BE2C (cell line): ENCODE measurements around the gene IRAK3.

Experiments used
- DNase-seq: peaks from one replicate; pipeline ENCODE4 v3.0.0-alpha.2; 2020
- H3K27me3 ChIP-seq: fragments of 250-450 bp; sonication (Bioruptor Pico); 2 replicates; pipeline ENCODE4 v1.5.1; 2020; ENCODE audit warnings: mild to moderate bottlenecking
- H3K36me3 ChIP-seq: fragments of 250-450 bp; sonication (Bioruptor Pico); 2 replicates; pipeline ENCODE4 v1.5.1; 2020; ENCODE audit warnings: mild to moderate bottlenecking
- H3K4me1 ChIP-seq: fragments of 250-450 bp; sonication (Bioruptor Pico); 2 replicates; pipeline ENCODE4 v1.5.1; 2020
- H3K4me3 ChIP-seq: 2 replicates; pipeline ENCODE4 v1.5.1; 2011; ENCODE audit warnings: low read depth, low read length
- H3K9me3 ChIP-seq: fragments of 250-450 bp; sonication (Bioruptor Pico); 2 replicates; pipeline ENCODE4 v1.5.1; 2020
- TF ChIP-seq, protein P1 (sequence below): IDR thresholded peaks from 2 replicates; pipeline ENCODE4 v1.5.1; 2012; ENCODE audit warnings: mild to moderate bottlenecking, low read depth, low read length

The IRAK3 gene

DNA sequence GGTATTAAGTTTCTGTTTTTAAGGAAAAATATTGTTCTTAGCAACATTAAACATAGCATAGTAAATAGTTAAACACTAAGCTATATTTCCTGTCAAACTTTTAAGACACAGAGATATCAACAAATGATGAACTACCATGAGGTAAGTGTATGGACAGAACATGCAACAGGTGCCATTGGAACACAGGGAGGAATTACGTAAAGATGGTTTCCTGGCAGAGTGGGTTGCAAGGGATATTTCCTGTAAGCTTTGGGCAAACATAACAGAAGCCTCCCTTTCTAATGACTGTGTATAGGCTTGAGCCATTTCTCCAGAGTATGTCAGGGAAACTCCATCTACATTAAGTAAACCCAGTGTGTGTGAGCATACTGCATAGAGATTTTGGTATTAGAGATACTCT, 81.6 kb downstream of the IRAK3 start:
- TF ChIP-seq, protein P1, sequence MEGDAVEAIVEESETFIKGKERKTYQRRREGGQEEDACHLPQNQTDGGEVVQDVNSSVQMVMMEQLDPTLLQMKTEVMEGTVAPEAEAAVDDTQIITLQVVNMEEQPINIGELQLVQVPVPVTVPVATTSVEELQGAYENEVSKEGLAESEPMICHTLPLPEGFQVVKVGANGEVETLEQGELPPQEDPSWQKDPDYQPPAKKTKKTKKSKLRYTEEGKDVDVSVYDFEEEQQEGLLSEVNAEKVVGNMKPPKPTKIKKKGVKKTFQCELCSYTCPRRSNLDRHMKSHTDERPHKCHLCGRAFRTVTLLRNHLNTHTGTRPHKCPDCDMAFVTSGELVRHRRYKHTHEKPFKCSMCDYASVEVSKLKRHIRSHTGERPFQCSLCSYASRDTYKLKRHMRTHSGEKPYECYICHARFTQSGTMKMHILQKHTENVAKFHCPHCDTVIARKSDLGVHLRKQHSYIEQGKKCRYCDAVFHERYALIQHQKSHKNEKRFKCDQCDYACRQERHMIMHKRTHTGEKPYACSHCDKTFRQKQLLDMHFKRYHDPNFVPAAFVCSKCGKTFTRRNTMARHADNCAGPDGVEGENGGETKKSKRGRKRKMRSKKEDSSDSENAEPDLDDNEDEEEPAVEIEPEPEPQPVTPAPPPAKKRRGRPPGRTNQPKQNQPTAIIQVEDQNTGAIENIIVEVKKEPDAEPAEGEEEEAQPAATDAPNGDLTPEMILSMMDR = no peak
- no peaks in the 10 kb centered on the region for H3K36me3 ChIP-seq
- H3K27me3 ChIP-seq = no peaks in the 10 kb centered on the region
- no peak overlapping the region for H3K4me3 ChIP-seq
- H3K4me1 ChIP-seq = no peaks in the 10 kb centered on the region
- H3K9me3 ChIP-seq = no peaks in the 10 kb centered on the region
- DNase-seq = no peak

DNA sequence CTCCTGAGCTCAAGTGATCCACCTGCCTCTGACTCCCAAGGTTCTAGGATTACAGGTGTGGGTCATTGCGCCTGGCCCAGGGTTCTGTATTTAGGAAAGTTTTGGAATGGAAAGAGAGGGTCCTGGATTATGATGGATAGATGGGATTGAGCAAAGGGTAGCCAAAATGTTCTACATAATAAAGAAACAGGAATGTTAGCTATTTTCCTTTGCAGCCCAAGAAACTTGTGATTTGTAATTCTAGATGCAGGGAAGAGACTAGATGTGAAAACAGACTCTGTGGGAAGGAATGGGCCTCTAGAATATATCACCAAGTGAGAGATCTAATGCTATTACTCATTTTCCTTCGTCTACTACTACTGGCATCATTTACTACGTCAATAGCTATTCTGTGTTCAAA, 83.6 kb downstream of the IRAK3 start:
- TF ChIP-seq, protein P1 = no peak
- no peak for DNase-seq
- no peaks in the 10 kb centered on the region for H3K4me1 ChIP-seq
- H3K36me3 ChIP-seq = no peaks in the 10 kb centered on the region
- H3K27me3 ChIP-seq = no peaks in the 10 kb centered on the region
- H3K4me3 ChIP-seq = no peak overlapping the region
- H3K9me3 ChIP-seq = no peaks in the 10 kb centered on the region

DNA sequence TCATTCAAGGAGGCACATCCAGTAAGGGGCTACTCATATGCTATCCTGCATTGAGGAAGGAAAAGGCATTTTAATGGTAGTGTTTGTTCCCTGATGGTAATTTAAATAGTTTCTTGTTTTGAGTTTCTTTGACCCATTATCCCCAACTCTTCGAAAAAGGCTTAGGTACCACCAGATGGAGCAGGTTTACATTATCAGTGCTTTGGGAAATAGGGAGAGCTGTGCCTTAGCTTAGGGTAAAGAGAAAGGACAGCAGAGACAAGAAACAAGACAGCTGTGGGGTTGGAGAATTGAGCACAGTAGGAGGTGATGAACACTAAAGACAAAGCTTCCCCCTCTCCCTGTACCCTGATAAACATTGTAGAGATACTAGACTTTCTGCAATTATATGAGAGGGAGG, 84.1 kb downstream of the IRAK3 start:
- Histone ChIP-seq H3K36me3 (no peaks in the 10 kb centered on the region), H3K27me3 (no peaks in the 10 kb centered on the region), H3K9me3 (no peaks in the 10 kb centered on the region), H3K4me3 (no peak overlapping the region), H3K4me1 (no peaks in the 10 kb centered on the region)
- DNase-seq = no peak
- TF ChIP-seq, protein P1 = no peak

DNA sequence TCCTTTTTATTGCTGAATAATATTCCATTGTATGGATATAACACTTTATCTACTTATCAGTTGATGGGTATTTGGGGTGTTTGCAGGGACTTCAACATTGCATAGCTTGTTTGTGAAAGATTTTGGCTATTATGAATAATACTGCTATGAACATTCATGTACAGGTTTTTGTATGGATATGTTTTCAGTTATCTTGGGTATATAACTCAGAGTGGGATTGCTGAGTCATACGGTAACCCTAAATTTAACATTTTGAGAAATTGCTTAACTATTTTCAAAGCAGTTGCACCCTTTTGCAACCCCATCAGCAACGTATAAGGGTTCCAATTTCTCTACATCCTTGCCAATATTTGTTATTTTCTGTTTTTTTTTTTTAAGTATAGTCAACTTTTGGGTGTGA, 86.0 kb downstream of the IRAK3 start:
- Histone ChIP-seq H3K4me3 (no peak overlapping the region), H3K27me3 (no peaks in the 10 kb centered on the region), H3K36me3 (no peaks in the 10 kb centered on the region), H3K4me1 (no peaks in the 10 kb centered on the region), H3K9me3 (no peaks in the 10 kb centered on the region)
- DNase-seq = no peak
- TF ChIP-seq, protein P1 = no peak

DNA sequence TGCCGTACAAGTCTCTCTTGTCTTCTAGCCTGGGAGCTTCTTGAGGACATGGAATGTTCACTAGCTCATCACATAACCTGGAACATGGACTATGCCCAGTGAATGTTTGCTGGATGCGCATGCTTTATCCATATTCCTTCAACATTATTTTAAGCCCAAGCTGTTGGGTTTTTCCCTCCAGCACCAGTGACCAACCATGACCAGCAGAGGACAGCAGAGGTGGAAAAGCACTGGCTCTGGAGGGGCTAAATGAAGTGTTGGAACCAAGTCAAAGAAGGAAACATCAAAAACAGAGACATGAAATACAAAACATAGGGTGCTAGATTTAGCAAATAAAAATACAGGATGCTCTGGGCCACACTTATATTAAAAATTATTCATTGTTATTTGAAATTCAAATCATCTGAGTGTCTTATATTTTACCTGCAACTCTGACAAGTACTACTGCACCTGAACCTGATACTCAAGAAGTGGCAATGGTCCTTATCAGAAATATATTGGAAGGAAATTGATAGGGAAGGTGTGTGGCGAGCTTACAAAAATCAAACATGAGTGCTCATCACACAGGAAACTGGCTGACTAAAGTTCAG, 90.2 kb downstream of the IRAK3 start:
- Histone ChIP-seq H3K36me3 (no peaks in the 10 kb centered on the region), H3K9me3 (no peaks in the 10 kb centered on the region), H3K4me3 (no peak overlapping the region), H3K27me3 (no peaks in the 10 kb centered on the region; the same call in 1 of the 2 replicates), H3K4me1 (no peaks in the 10 kb centered on the region)
- TF ChIP-seq, protein P1 = peak; percentile 66
- peak; percentile 12 for DNase-seq

DNA sequence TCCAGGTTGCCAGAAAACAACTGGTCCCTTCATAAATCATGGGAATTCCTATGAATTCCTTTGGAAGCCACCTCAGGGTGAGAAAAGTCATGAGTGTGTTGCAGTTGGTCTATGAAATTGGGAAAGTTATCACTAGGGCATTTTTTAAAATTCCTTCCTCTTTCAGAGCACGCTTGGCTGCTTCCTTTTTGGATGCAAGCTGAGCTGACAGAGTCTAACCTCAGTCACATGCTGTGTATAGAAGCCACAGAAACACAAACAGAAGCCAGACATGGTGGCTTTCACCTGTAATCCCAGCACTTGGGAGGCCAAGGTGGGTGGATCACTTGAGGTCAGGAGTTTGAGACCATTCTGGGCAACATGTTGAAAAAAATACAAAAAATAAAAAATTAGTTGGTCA, 91.5 kb downstream of the IRAK3 start:
- DNase-seq = no peak

More for the DNA sequence above, 91.5 kb downstream of the IRAK3 start:
- Histone ChIP-seq H3K4me3 (no peak overlapping the region), H3K9me3 (no peaks in the 10 kb centered on the region), H3K27me3 (no peaks in the 10 kb centered on the region; the same call in 1 of the 2 replicates), H3K36me3 (no peaks in the 10 kb centered on the region), H3K4me1 (no peaks in the 10 kb centered on the region)
- TF ChIP-seq, protein P1 = no peak
